GM19239 (cell line): ENCODE data around the gene TAF15.
A peak's percentile ranks its signal among the peaks of the same experiment; 100 is the strongest.

Source experiments
- DNase-seq: peaks from one replicate; pipeline ENCODE4 v3.0.0; 2011; ENCODE audit warnings: low spot score; ENCODE audit not compliant: insufficient read length
- FAIRE-seq: peaks from 2 replicates; lab custom pipeline; 2011; peaks lifted over from hg19 to GRCh38; lab: Jason Lieb, UNC

TAF15 gene

DNA sequence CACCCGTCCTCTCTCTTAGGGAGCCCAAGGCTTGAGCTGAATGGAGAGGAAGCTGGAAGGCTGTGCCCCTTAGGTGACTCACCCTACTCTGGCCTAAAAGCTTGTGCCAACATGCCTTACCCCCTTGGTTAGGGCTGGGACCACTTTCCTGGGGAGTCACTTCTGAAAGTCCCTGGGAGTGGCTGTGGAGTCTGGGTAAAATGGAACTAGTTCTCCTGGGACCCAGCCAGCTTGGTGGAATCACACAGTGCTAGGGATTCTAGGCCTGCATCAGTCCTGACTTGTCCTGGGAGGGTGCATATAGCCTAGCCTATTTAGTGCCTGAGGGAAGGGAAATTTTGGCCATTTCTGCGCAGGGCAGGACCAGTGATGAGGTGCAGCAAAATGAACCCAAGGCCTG lies 24.4 kb upstream of the TAF15 start:
- FAIRE-seq (no peak), DNase-seq (no peak)

- DNase-seq: no peak
- no peak for FAIRE-seq
These were observed 22.3 kb upstream of the TAF15 start for GRCh38 chr17:35786941-35787432.

DNA sequence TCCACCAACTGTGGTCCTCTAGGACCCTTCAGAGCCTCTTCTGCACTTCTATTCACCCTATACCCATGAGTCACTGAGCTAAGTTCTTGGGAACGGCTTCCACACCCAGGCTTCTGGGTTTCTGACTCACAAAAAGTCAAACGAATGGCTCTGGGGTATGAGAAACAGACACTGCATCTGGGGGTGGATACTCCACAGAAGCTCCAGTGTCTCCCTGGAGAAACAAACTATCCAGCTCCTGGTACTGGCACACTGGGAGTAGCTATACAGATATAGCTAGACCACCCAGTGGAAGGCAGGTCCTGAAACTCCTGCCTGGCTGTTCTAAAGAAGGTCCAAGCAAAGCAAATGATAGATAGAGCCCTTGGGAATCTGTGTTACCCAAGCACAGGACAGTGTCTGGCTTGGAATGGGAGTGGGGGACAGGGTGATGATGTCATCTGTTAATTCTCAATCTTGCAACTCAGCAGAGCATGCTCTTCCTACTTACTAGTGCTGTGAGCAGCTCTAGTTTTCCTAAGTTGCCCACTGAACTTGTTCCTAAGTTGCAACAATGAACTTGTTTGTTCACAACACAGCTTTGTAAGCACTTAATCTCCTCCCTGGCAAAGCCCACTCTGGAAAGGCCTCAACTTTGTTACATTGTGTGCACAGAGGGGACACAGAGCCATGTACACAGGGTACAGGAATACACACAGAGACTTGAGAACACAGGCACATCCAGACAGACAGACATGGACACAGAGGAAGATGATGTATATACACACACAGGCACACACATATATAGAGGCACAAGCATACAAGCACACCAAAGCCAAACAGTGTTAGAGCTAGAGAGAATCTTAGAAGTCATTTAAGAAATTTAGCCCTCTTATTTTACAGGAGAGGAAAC lies 20.6 kb upstream of the TAF15 start:
- FAIRE-seq (no peak), DNase-seq (no peak)

- DNase-seq (no peak), FAIRE-seq (no peak)
These were observed 18.4 kb upstream of the TAF15 start for GRCh38 chr17:35790841-35791240.

DNA sequence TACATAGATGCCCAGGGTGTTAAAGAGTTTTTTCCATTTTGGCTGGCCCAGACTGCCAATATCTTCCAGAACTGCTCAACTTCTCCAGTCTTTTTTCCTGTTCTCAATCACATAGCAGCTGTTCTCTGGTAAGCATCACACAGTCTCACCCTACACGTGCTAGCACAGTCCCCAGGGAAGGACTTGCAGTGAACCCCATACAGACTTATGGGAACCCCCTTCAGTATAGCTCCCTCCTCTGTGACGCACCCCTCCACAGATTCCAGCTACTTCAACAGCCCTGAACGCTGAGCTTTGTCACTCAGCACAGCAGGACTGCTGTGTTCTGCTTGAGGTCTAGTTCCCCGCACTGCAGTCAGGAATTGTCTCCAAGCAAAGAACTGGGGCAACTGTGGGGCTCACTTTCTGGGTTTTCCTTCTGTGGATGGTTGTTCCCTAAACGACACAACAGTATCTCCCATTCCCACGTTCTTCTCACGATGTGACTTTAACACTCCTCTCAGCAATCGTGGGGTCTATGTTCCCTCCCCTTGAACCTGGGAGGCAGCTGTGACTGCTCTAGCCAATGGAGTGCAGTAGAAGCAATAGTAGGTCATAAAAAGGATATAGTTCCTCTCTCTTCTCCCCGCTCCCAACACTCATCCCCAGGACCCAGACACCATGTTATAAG lies 17.5 kb upstream of the TAF15 start:
- no peak for FAIRE-seq

DNA sequence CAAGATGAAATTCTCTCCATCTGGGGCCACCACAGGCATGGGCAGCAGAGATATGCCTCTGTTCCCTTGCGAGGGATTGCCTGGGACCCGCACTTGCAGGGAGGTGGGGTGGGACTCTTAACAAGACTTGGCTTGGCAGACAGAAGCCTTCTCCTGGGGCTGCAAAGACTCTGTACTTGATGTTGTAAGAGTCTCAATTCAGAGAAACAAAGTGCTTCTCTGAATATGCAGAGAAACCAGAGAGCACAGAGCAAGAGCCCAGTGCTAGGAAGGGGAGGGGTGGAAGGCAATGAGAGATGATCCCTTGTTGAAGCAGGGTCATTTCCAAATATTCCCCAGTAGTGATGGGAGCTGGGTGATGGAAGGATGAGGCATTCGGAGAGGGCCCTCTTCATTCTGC lies 16.0 kb upstream of the TAF15 start:
- FAIRE-seq (no peak), DNase-seq (no peak)

More for the DNA sequence above, 17.5 kb upstream of the TAF15 start:
- DNase-seq: no peak

- DNase-seq (no peak), FAIRE-seq (no peak)
These were observed 14.0 kb upstream of the TAF15 start, which contains the start of gene MMP28 for GRCh38 chr17:35795007-35795870. Gene MMP28, minus strand, starts transcription at chr17:35795641. Its CDS starts 264 bp downstream, at chr17:35795377.

- FAIRE-seq: no peak
- no peak for DNase-seq
These were observed 13.4 kb upstream of the TAF15 start for GRCh38 chr17:35795871-35796265.

DNA sequence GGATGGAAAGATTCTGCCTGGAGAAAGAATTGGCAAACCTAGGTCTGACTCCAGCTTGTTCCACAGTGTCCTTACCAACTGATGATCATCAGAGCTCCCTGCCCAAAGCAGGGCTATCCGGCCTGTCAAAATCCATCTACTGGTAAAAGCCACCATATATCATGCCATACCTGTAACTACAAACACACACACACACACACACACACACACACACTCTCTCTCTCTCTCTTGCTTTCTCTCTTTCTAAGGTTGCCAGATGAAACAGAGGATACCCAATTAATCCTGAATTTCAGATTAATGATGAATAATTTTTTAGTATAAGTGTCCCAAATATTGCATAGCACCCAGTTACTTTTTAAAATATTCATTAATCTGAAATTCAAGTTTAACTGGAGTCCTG lies 12.3 kb upstream of the TAF15 start:
- DNase-seq: no peak
- no peak for FAIRE-seq

DNA sequence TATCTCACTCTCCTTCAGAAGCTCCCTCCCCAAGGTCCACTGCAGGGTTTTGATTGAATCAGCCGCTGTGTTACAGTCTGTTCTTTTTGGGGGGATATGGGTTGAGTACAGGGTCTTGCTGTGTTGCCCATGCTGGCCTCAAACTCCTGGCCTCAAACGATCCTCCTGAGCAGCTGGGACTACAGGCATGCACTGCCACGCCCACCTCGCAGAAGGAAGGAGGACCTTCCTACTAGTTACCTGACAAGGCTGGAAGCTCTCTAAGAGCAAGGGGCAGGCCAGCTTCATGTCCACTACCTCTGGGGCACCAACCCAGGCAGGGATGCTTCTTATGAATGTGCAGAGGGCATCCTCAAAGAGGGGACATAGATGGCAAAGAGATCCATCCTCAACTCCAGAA lies 11.9 kb upstream of the TAF15 start:
- no peak for FAIRE-seq

GRCh38 chr17:35797918-35798317 lies 11.4 kb upstream of the TAF15 start:
- FAIRE-seq: no peak
- DNase-seq: no peak

More for the DNA sequence above, 11.9 kb upstream of the TAF15 start:
- DNase-seq: no peak

- DNase-seq (no peak), FAIRE-seq (no peak)
These were observed 9.3 kb upstream of the TAF15 start for GRCh38 chr17:35799942-35800341.

- DNase-seq (no peak), FAIRE-seq (no peak)
These were observed 7.6 kb upstream of the TAF15 start for GRCh38 chr17:35801583-35802224.

GRCh38 chr17:35804658-35805192 lies 4.6 kb upstream of the TAF15 start:
- DNase-seq (peak; percentile 77), FAIRE-seq (no peak)

GRCh38 chr17:35807371-35808144 lies 1.7 kb upstream of the TAF15 start:
- FAIRE-seq: no peak
- no peak for DNase-seq

DNA sequence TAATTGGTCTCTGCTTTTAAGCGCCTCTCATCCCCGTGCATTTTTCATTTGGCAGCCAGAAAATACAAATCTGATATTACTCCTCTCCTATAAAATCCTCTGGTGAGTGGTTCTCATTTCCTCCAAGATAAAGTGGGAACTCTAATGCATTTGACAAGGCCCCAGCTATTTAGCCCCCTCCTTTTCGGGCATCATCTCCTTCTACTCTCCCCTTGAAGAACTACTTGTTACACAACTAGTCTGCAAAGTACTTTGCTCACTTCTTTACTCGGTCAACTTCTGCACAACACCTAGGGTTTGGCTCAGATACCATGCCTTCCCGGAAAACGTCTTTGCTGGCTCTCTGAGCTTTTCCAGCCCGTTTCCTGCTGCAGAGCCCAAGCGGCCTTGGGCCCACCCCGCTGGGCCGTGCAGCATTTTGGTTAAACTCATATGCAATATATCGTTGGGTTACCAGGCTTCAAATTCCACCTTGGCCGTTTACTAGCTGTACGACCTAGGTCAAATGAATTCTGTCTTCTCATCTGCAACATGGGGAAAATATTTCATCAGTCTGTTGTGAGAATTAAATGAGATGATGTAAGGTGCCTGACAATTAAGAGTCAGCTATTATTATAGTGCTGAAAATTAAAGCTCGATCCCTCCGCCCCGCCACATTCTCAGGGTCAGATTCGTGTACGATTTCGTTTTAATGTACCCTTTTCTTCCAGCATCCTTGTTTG lies 883 bp upstream of the TAF15 start:
- DNase-seq: no peak
- no peak for FAIRE-seq

GRCh38 chr17:35809855-35810461 lies 674 bp downstream of the TAF15 start:
- no peak for DNase-seq
- no peak for FAIRE-seq

DNA sequence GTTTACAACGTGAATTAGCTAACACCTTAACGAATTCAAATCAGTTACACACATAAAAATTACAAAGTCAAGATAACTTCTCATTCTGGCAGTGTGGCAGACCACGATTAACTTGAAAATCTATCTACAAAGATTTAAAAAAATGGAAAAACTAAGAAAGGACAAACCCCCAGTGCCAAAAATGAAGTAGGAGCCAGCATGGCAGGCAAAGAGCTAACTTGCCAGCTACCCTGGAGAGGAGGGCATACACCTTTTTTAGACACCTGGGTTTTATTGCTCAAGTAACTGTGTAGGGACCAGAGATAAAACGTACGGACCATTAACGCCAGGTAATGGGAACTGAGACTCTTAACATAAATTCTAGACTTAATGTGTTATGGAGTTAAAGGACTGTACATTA lies 2.5 kb downstream of the TAF15 start:
- DNase-seq (no peak), FAIRE-seq (no peak)
